HepG2 (cell line): Measurements from ENCODE around the gene NFKBIZ.

ENCODE experiments used
- ARID2 ChIP-seq: sonication (generic); formaldehyde crosslinking; IDR thresholded peaks from 2 replicates; pipeline ENCODE4 v1.8.1; 2022; ENCODE audit warnings: mild to moderate bottlenecking, missing genetic modification reagents, borderline replicate concordance
- CREB1 ChIP-seq, 2 experiments: fragments of 450-650 bp in 1 of 2; IDR thresholded peaks; 2 replicates each; pipeline ENCODE4 v1.6.1; 2016 to 2017; ENCODE audit warnings: control low read depth in 1 of 2, mild to moderate bottlenecking in 1 of 2, missing compliant biosample characterization in 1 of 2, missing genetic modification characterization in 1 of 2
- E2F5 ChIP-seq: sonication (generic); formaldehyde crosslinking; conservative IDR thresholded peaks from 2 replicates; pipeline ENCODE4 v1.4.0; 2020; ENCODE audit warnings: missing genetic modification reagents
- EZH2 ChIP-seq: conservative IDR thresholded peaks from 2 replicates; pipeline ENCODE4 v1.6.1; 2012; ENCODE audit warnings: mild to moderate bottlenecking, low read depth, low read length, moderate library complexity
- GTF3A ChIP-seq: sonication (generic); formaldehyde crosslinking; conservative IDR thresholded peaks from 2 replicates; pipeline ENCODE4 v1.4.0; 2020; ENCODE audit warnings: mild to moderate bottlenecking, missing genetic modification reagents
- JUNB ChIP-seq: sonication (generic); formaldehyde crosslinking; IDR thresholded peaks from 2 replicates; pipeline ENCODE4 v1.8.0; 2022; ENCODE audit warnings: missing genetic modification reagents, mild to moderate bottlenecking, borderline replicate concordance
- MYC ChIP-seq: sonication (generic); formaldehyde crosslinking; IDR thresholded peaks from 2 replicates; pipeline ENCODE4 v1.9.0; 2021; ENCODE audit warnings: missing genetic modification reagents, borderline replicate concordance
- PCBP2 ChIP-seq: fragments of 200-400 bp; formaldehyde crosslinking; optimal IDR thresholded peaks from 2 replicates; pipeline ENCODE3; 2018; ENCODE audit warnings: low read length, low read depth; ENCODE audit not compliant: poor library complexity, severe bottlenecking
- PREB ChIP-seq: sonication (generic); formaldehyde crosslinking; IDR thresholded peaks from 2 replicates; pipeline ENCODE4 v1.4.0; 2020; ENCODE audit warnings: missing genetic modification reagents
- REL ChIP-seq: sonication (generic); formaldehyde crosslinking; conservative IDR thresholded peaks from 2 replicates; pipeline ENCODE4 v1.8.0; 2022; ENCODE audit warnings: mild to moderate bottlenecking, missing genetic modification reagents, moderate library complexity
- ZNF547 ChIP-seq: sonication (generic); formaldehyde crosslinking; IDR thresholded peaks from 2 replicates; pipeline ENCODE4 v1.5.1; 2020; ENCODE audit warnings: mild to moderate bottlenecking, missing genetic modification reagents
- ZNF605 ChIP-seq: sonication (generic); formaldehyde crosslinking; IDR thresholded peaks from 2 replicates; pipeline ENCODE4 v1.8.0; 2022; ENCODE audit warnings: mild to moderate bottlenecking, missing genetic modification reagents
- TF ChIP-seq, protein P1 (sequence below): sonication (generic); formaldehyde crosslinking; IDR thresholded peaks from 2 replicates; pipeline ENCODE4 v1.5.0; 2020; ENCODE audit warnings: mild to moderate bottlenecking, missing genetic modification reagents, moderate library complexity

- no peak for TF ChIP-seq PREB (CRISPR knock-in tag)
- no peak for TF ChIP-seq GTF3A
- TF ChIP-seq ARID2 (CRISPR knock-in tag), result no peak
- TF ChIP-seq ZNF547 (CRISPR knock-in tag), result no peak
- no peak for TF ChIP-seq MYC (CRISPR knock-in tag)
- TF ChIP-seq EZH2, result no peak
- TF ChIP-seq CREB1 (IDR thresholded peaks at IDR 0.05), result no peak
- no peak for TF ChIP-seq CREB1 (CRISPR knock-in tag; IDR thresholded peaks at IDR 0.05)
- TF ChIP-seq ZNF605, result no peak
- no peak for TF ChIP-seq REL (CRISPR knock-in tag)
- TF ChIP-seq, protein P1, sequence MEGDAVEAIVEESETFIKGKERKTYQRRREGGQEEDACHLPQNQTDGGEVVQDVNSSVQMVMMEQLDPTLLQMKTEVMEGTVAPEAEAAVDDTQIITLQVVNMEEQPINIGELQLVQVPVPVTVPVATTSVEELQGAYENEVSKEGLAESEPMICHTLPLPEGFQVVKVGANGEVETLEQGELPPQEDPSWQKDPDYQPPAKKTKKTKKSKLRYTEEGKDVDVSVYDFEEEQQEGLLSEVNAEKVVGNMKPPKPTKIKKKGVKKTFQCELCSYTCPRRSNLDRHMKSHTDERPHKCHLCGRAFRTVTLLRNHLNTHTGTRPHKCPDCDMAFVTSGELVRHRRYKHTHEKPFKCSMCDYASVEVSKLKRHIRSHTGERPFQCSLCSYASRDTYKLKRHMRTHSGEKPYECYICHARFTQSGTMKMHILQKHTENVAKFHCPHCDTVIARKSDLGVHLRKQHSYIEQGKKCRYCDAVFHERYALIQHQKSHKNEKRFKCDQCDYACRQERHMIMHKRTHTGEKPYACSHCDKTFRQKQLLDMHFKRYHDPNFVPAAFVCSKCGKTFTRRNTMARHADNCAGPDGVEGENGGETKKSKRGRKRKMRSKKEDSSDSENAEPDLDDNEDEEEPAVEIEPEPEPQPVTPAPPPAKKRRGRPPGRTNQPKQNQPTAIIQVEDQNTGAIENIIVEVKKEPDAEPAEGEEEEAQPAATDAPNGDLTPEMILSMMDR, result no peak
- TF ChIP-seq JUNB (CRISPR knock-in tag), result no peak
- no peak for TF ChIP-seq PCBP2
- no peak for TF ChIP-seq E2F5
These were observed 39.3 kb downstream of the NFKBIZ start for GRCh38 chr3:101888653-101889052.
